HG03342 (cell line): Measurements from ENCODE around the gene CACNA1A.
"Not testable (repeated sequence)": the region's sequence is repeated elsewhere in the genome, so short reads cannot be mapped to it uniquely, and the experiment has no call there.

Experiments used
- ATAC-seq: cut with Tn5 transposase; IDR thresholded peaks from one replicate; pipeline ENCODE4 v1.9.1; 2021; ENCODE audit warnings: mild to moderate bottlenecking, moderate library complexity; ENCODE audit not compliant: unreplicated experiment

Gene CACNA1A

GRCh38 chr19:13208672-13209483 is 297.4 kb downstream of the CACNA1A start:
- peak; percentile 36 for ATAC-seq

- peak; percentile 59 for ATAC-seq
These were observed 298.2 kb downstream of the CACNA1A start for GRCh38 chr19:13207846-13208671.

DNA sequence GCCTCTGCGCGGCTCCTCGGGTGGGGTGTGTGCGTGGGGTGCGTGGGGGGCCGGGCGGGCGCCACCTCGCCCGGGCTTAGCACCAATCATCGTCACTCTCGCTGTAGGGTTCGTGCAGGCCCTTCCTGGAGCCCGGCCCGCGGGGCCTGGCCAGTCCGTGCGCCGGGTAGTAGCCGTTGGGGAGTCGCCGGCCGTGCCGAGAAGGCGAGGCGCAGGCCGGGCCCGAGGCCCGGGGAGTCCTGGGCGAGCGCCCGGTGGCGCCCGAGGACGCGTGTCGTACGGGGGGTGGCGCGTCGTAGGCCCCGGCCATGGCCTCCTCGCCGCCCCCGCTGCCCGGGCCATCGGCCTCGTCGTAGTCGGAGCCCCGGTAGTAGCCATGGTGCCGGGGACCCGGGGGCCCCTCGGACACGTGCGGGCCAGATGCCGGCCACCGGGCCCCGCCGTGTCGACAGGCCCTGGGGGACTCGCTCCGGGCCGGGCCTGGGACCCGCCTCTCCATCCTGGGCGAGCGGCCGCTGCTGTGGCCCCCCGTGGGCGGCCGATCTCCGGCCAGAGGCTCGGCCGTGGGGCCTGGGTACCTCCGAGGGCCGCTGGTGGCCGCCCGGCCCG is 298.9 kb downstream of the CACNA1A start:
- ATAC-seq = no peak

DNA sequence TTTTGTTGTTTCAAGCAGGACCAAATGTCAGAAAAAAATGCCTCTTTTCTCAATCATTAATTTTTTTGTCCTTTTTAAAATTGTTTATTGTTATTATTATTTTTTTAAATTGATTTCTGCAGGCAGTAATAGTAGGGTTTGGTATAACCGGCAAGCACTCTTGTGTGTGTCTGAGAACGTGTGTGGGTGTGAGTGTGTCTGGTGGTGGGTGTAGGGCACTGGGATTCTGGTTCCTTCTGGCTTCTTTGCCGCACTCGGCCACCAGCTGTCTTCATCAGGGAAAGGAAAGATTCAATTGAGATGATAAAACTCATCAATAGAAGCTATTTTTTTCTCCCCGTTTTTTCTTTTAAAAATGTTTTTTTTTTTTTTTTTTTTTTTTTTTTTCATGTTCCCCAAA is 299.7 kb downstream of the CACNA1A start:
- no peak for ATAC-seq

- ATAC-seq = not testable (repeated sequence)
These were observed 304.2 kb downstream of the CACNA1A start for GRCh38 chr19:13202112-13202511.

DNA sequence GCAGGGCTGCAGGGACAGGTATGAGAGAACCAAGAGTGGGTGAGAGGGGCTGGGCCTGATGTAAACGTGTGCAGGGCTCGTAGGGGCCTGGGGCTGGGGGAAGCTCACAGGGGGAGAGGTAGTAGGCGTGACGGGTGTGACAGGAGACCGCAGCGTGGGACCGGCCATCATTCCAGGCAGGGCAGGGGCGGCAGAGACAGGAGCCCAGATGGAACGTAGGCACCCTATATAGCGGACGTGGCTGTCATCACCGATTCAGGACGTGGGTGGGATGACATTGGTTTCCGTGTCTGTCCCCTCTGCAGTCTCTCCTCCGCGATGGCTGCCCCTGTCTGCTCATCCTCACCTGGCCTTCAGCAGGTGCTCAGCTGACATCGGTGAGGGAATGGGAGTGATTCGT is 307.6 kb downstream of the CACNA1A start:
- ATAC-seq = no peak

DNA sequence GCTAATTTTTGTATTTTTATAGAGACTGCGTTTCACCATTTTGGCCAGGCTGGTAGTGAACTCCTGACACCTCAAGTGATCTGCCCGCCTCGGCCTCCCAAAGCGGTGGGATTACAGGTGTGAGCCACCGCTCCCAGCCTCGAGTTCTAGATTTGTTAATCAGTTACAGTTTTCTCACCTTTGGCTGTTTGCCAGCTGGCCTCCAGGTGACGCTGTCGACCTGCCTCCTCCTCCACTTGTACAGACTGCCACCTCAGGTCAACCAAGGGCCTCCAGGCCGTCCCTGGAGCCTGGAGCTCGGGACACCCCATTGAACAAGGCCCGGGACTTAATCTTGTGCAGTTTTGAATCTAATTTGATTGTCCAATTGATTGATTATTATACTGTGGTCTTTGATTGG is 310.6 kb downstream of the CACNA1A start:
- ATAC-seq = no peak

DNA sequence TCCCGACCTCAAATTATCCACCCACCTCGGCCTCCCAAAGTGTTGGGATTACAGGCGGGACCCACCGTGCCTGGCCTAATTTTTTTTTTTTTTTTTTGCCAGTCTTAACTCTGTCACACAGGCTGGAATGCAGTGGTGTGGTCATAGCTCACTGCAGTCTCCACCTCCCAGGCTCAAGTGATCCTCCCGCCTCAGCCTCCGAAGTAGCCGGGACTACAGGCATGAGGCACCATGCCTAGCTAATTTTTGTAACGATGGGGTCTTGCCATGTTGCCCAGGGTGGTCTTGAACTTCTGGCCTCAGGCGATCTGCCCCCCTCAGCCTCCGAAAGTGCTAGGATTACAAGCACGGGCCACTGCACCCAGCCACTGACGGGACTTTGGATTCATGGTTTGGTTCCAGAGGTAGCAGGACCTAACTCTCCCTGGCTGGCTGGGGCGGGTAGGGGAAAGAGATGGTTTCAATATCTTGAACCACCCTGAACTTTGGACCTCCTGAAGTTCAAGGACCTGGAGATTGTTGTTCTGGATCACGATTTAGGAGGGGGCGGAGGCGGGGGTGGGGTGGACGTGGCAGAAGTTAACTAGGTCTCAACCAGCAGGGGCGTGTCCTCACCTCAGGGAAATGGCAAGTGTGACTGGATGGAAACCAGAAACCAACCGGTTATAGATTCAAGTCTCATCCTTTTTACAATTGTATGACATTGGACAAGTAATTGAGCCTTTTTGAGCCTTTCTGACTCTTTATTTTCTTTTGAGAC is 315.3 kb downstream of the CACNA1A start:
- no peak for ATAC-seq

- ATAC-seq = no peak
These were observed 316.7 kb downstream of the CACNA1A start for GRCh38 chr19:13189600-13189999.

GRCh38 chr19:13187419-13187818 is 318.9 kb downstream of the CACNA1A start:
- no peak for ATAC-seq

- ATAC-seq = not testable (repeated sequence)
These were observed 319.6 kb downstream of the CACNA1A start for GRCh38 chr19:13186688-13187087.

GRCh38 chr19:13185763-13186657 is 320.3 kb downstream of the CACNA1A start:
- not testable (repeated sequence) for ATAC-seq

DNA sequence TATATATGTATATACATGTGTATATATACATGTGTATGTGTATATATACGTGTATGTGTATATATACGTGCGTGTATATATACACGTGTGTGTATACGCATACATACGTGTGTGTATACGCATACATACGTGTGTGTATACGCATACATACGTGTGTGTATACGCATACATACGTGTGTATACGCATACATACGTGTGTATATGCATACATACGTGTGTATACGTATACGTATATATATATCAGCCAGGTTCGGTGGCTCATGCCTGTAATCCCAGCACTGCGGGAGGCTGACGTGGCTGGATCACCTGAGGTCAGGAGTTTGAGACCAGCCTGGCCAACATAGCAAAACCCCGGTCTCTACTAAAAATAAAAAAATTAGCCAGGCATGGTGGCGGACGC is 321.4 kb downstream of the CACNA1A start:
- not testable (repeated sequence) for ATAC-seq

DNA sequence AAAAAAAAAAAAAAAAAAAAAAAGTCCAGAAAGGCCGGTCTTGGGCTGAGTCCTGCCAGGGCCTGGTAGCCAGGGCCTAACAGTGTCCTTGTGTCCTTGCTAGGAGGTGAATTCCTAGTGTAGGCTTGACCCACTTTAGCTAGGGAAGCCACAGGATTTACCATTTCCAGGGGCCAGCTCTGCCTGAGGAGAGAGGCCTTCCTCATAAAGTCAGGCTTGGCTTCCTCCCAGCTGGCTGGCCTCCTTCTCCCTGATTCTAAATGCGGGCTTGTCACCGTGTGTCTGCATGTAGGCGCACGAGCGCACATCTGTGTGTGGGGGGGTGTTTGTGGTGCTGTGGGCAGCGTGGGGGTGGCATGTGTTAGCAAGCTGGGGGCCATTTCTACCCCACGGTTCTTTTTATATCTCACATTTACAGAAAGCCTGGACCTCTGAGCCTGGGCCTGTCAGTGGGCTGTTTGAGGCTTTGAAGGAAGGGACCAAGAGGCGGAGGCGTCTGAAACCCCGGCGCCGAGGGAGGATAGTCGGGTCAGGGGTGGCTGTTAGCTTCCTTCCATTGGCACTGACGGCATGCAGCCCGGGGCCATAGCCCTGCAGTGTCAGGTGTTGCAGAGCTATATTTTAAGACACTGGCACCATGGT is 324.4 kb downstream of the CACNA1A start:
- no peak for ATAC-seq

GRCh38 chr19:13178291-13178690 is 328.0 kb downstream of the CACNA1A start:
- ATAC-seq = not testable (repeated sequence)

DNA sequence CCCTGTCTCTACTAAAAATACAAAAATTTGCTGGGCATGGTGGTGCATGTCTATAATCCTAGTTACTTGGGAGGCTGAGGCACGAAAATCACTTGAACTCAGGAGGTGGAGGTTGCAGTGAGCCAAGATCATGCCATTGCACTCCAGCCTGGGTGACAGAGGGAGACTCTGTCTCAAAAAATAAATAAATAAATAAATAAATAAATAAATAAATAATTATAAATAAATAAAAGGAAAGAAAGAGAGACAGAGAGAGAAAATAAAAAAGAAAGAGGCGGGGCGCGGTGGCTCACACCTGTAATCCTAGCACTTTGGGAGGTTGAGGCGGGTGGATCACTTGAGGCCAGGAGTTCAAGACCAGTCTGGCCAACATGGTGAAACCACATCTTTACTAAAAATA is 328.7 kb downstream of the CACNA1A start:
- not testable (repeated sequence) for ATAC-seq

- no peak for ATAC-seq
These were observed 329.9 kb downstream of the CACNA1A start for GRCh38 chr19:13176345-13176744.

GRCh38 chr19:13173139-13173737 is 333.0 kb downstream of the CACNA1A start:
- no peak for ATAC-seq
